GM12892 (cell line): Measurements from ENCODE around the gene MPHOSPH9.

Experiments used
- POLR2A ChIP-seq: IDR thresholded peaks from 2 replicates; pipeline ENCODE4 v1.6.1; 2011; ENCODE audit warnings: low read depth, low read length, control low read depth
- TAF1 ChIP-seq: IDR thresholded peaks from 2 replicates; pipeline ENCODE4 v1.6.1; 2011; ENCODE audit warnings: low read depth, mild to moderate bottlenecking, control low read depth, low read length, borderline replicate concordance

DNA sequence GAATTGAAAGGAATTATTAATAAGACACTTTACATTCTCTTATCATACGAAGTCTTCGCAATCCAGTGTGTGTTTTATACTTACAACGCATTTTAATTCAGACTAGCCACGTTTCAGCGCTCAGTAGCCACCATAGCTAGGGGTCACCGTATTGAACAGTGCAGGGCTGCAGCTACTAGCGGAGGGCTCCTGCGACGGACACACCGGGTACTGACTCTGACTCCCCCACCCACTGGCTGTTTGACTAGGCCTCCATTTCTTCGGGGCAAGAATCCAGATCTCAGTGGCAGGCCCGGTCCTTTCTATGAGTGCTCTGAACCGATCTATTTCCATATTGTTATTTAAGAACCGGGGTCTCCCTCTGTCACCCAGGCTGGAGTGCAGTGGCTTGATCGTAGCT, 40.2 kb upstream of the MPHOSPH9 start:
- no peak for TF ChIP-seq POLR2A
- no peak for TF ChIP-seq TAF1
